HG02642 (cell line): ENCODE data around the gene ZNF43.
A peak's percentile ranks its signal among the peaks of the same experiment; 100 is the strongest.
"Not testable (repeated sequence)": the region's sequence is repeated elsewhere in the genome, so short reads cannot be mapped to it uniquely, and the experiment has no call there.

Experiments
- ATAC-seq: cut with Tn5 transposase; IDR thresholded peaks from one replicate; pipeline ENCODE4 v1.9.1; 2021; ENCODE audit warnings: mild to moderate bottlenecking; ENCODE audit not compliant: unreplicated experiment, poor library complexity

Gene ZNF43

DNA sequence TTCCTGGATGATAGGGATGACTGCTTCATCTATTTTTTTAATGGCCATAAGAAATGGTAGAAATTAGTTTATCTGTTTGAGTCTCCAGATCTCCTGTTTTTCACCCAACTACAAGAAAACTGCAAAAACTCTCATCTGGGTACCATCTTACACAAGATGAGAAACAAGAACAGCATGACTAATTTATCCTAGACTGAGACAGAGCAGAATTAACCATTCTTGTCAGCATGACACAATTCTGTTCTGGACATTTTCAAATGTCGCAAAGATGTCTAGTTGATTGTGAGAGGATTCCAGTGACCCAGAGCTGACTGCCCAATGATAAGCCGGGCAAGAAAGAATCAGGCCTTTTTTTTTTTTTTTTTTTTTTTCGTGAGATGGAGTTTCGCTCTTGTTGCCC lies 12.8 kb downstream of the ZNF43 start:
- ATAC-seq, result no peak

DNA sequence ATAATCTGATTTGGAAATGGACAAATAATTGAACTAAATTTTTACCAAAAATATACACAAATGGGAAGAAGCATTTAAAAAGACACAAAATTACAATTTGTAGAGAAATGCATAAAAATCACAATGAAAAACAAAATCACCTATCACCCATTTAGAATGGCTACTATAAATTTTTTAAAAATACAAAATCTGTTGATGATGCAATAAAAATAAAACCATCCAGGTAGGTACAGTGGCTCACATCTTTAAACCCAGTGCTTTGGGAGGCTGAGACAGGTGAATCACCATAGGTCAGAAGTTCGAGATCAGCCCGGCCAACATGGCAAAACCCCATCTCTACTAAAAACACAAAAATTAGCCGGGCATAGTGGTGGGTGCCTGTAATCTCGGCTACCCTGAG lies 23.5 kb downstream of the ZNF43 start:
- ATAC-seq, result no peak

GRCh38 chr19:21808400-21809000 lies 27.5 kb downstream of the ZNF43 start:
- not testable (repeated sequence) for ATAC-seq

- ATAC-seq, result no peak
These were observed 46.4 kb downstream of the ZNF43 start for GRCh38 chr19:21789466-21790085.

DNA sequence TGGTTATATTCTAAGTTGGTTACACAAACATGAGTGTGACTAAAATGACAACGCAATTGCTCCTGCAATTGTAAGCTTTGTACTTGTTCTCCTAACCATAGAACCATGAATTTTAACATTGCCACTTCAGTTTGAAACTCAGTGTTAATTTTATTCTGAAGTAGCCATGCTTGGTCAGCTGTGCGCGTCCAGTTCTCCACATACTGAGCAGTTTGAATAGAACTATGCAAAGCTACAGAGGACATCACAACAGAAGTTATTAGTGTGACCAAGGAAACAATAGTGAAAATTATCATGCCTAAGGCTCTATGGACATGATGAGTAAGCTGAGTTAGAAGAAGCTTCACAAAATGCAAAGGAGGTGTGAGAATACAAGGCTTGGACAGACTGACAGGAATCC lies 49.0 kb downstream of the ZNF43 start:
- ATAC-seq, result no peak

- ATAC-seq, result not testable (repeated sequence)
These were observed 60.2 kb downstream of the ZNF43 start for GRCh38 chr19:21775792-21776191.

GRCh38 chr19:21767065-21767800 lies 68.7 kb downstream of the ZNF43 start, which contains the start of gene ZNF100:
Gene ZNF100 (minus strand): TSS chr19:21767579. CDS start chr19:21767429, 150 bp downstream.
- ATAC-seq, result peak; percentile 97

- ATAC-seq, result peak; percentile 5
These were observed 69.3 kb downstream of the ZNF43 start for GRCh38 chr19:21766705-21767064.

GRCh38 chr19:21765151-21765550 lies 70.8 kb downstream of the ZNF43 start:
- no peak for ATAC-seq

DNA sequence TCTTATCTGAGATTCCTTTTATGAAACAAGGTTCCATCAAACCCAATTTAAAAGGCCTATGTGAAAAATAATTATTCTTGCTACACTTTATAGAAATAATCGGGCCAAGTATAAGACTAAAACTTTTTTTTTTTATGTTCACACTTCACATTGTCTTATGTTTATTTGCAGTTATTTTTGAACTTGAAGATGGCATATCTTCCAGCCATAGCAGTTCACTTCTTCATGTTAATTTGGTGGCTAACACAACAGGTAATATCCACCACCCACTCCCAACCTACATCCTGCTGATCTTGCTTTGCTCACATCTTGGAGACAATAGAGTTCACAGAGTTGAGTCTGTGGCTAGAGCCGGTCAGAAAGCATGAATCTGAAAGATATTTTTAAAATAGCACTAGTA lies 74.4 kb downstream of the ZNF43 start:
- ATAC-seq, result not testable (repeated sequence)

DNA sequence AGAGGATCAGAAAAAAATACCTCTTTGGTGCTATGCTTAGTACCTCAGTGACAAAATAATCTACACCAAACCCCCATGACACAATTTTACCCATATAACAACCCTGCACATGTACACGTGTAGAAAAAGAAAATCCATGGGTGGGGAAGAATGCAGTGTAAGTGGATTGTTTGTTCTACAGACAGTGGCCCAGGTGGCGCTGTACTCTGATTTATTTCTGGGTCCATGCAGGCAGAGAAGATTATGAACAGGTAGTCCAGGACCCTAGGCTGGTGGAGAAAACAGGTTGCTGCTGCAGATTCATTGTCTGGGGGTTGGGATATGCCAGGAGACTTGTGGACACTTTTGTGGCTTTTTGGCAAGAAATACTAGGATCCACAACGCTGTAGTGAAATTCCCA lies 77.7 kb downstream of the ZNF43 start:
- no peak for ATAC-seq

DNA sequence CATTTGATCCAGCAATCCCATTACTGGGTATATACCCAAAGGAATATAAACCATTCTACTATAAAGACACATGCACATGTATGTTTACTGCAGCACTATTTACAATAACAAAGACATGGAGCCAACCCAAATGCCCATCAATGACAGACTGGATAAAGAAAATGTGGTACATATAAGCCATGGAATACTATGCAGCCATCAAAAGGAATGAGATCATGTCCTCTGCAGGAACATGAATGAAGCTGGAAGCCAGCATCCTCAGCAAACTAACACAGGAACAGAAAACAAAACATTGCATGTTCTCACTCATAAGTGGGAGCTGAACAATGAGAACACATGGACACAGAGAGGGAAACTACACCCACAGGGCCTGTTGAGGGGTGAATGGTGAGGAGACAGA lies 80.4 kb downstream of the ZNF43 start:
- ATAC-seq, result not testable (repeated sequence)
